ENCODE data around the gene UBXN1.
"Not testable (repeated sequence)": the region's sequence is repeated elsewhere in the genome, so short reads cannot be mapped to it uniquely, and the experiment has no call there.

Gene UBXN1

GRCh38 chr11:62654297-62654696 lies 24.6 kb downstream of the UBXN1 start:
- Histone ChIP-seq H2AFZ (ENCODE audit: low read depth, low read length, severe bottlenecking) (peak overlapping the region; percentile 10), H4K20me1 (ENCODE audit: low read depth, low read length) (no peaks in the 10 kb centered on the region), H3F3A (ENCODE audit: insufficient read depth) (peaks cover 15% of the 10 kb centered on the region; the same call in 1 of the 2 replicates), H3K79me2 (ENCODE audit: insufficient read depth, low read length) (peaks cover 23% of the 10 kb centered on the region), H3K9me2 (replicated peaks; ENCODE audit: insufficient read depth, low read length) (no peaks in the 10 kb centered on the region), H3K36me3 (ENCODE audit: low read length) (no peaks in the 10 kb centered on the region), H3K27me3 (ENCODE audit: low read length) (no peaks in the 10 kb centered on the region), H3K27ac (ENCODE audit: low read depth, low read length) (no peak overlapping the region), H3K4me2 (ENCODE audit: low read depth, low read length, poor library complexity, severe bottlenecking) (peak overlapping the region; percentile 98), H3K9ac (ENCODE audit: low read length) (no peak overlapping the region), H3K9me3 (ENCODE audit: insufficient read depth, low read length) (no peaks in the 10 kb centered on the region), H3K4me3 (ENCODE audit: insufficient read depth, low read length, poor library complexity, severe bottlenecking) (no peak overlapping the region)
- TF ChIP-seq EZH2phosphoT487 (conservative IDR thresholded peaks at IDR 0.05; ENCODE audit: low read length): no peak
- TF ChIP-seq CTCF (IDR thresholded peaks at IDR 0.05; ENCODE audit: insufficient read depth, low read length, poor library complexity, severe bottlenecking): no peak

- peak overlapping the region; percentile 100 for H3K4me3 ChIP-seq (ENCODE audit: insufficient read depth, low read length, poor library complexity, severe bottlenecking)
- H4K20me1 ChIP-seq (ENCODE audit: low read depth, low read length): no peaks in the 10 kb centered on the region
- H3K4me2 ChIP-seq (ENCODE audit: low read depth, low read length, poor library complexity, severe bottlenecking): peak overlapping the region; percentile 98
- TF ChIP-seq EZH2phosphoT487 (conservative IDR thresholded peaks at IDR 0.05; ENCODE audit: low read length) (no peak), CTCF (IDR thresholded peaks at IDR 0.05; ENCODE audit: insufficient read depth, low read length, poor library complexity, severe bottlenecking) (no peak)
- no peaks in the 10 kb centered on the region for H3K9me2 ChIP-seq (replicated peaks; ENCODE audit: insufficient read depth, low read length)
- H3K9me3 ChIP-seq (ENCODE audit: insufficient read depth, low read length): no peaks in the 10 kb centered on the region
- H3K9ac ChIP-seq (ENCODE audit: low read length): peak overlapping the region; percentile 98
- H3K79me2 ChIP-seq (ENCODE audit: insufficient read depth, low read length): peaks cover 23% of the 10 kb centered on the region
- H3F3A ChIP-seq (ENCODE audit: insufficient read depth): peaks cover 18% of the 10 kb centered on the region
- H3K27me3 ChIP-seq (ENCODE audit: low read length): no peaks in the 10 kb centered on the region
- no peaks in the 10 kb centered on the region for H3K36me3 ChIP-seq (ENCODE audit: low read length)
- peak overlapping the region; percentile 64 for H3K27ac ChIP-seq (ENCODE audit: low read depth, low read length)
- peak overlapping the region; percentile 99 for H2AFZ ChIP-seq (ENCODE audit: low read depth, low read length, severe bottlenecking)
Measured at GRCh38 chr11:62652161-62653006, 26.5 kb downstream of the UBXN1 start.

GRCh38 chr11:62650283-62650682 lies 28.6 kb downstream of the UBXN1 start:
- H3K27ac ChIP-seq (ENCODE audit: low read depth, low read length); H3K4me2 ChIP-seq (ENCODE audit: low read depth, low read length, poor library complexity, severe bottlenecking); H2AFZ ChIP-seq (ENCODE audit: low read depth, low read length, severe bottlenecking); H3K36me3 ChIP-seq (ENCODE audit: low read length); H3K4me3 ChIP-seq (ENCODE audit: insufficient read depth, low read length, poor library complexity, severe bottlenecking); H3F3A ChIP-seq (ENCODE audit: insufficient read depth); H3K9me3 ChIP-seq (ENCODE audit: insufficient read depth, low read length); H4K20me1 ChIP-seq (ENCODE audit: low read depth, low read length); H3K9me2 ChIP-seq (replicated peaks; ENCODE audit: insufficient read depth, low read length); H3K9ac ChIP-seq (ENCODE audit: low read length); H3K27me3 ChIP-seq (ENCODE audit: low read length): not testable (repeated sequence)
- H3K79me2 ChIP-seq (ENCODE audit: insufficient read depth, low read length): peaks cover 33% of the 10 kb centered on the region

GRCh38 chr11:62649486-62649885 lies 29.4 kb downstream of the UBXN1 start:
- no peaks in the 10 kb centered on the region for H3K9me3 ChIP-seq (ENCODE audit: insufficient read depth, low read length)
- H2AFZ ChIP-seq (ENCODE audit: low read depth, low read length, severe bottlenecking): no peak overlapping the region
- no peak overlapping the region for H3K9ac ChIP-seq (ENCODE audit: low read length)
- H3K9me2 ChIP-seq (replicated peaks; ENCODE audit: insufficient read depth, low read length): no peaks in the 10 kb centered on the region
- H3F3A ChIP-seq (ENCODE audit: insufficient read depth): peaks cover 4% of the 10 kb centered on the region
- H3K27me3 ChIP-seq (ENCODE audit: low read length): no peaks in the 10 kb centered on the region
- no peak overlapping the region for H3K4me3 ChIP-seq (ENCODE audit: insufficient read depth, low read length, poor library complexity, severe bottlenecking)
- TF ChIP-seq CTCF (IDR thresholded peaks at IDR 0.05; ENCODE audit: insufficient read depth, low read length, poor library complexity, severe bottlenecking) (no peak), EZH2phosphoT487 (conservative IDR thresholded peaks at IDR 0.05; ENCODE audit: low read length) (no peak)
- no peak overlapping the region for H3K27ac ChIP-seq (ENCODE audit: low read depth, low read length)
- no peaks in the 10 kb centered on the region for H4K20me1 ChIP-seq (ENCODE audit: low read depth, low read length)
- no peak overlapping the region for H3K4me2 ChIP-seq (ENCODE audit: low read depth, low read length, poor library complexity, severe bottlenecking)
- H3K79me2 ChIP-seq (ENCODE audit: insufficient read depth, low read length): peaks cover 41% of the 10 kb centered on the region
- no peaks in the 10 kb centered on the region for H3K36me3 ChIP-seq (ENCODE audit: low read length)
